ENCODE data around the gene MYO15A.

- TF ChIP-seq CTCF (IDR thresholded peaks at IDR 0.05; ENCODE audit: poor library complexity) (no peak), EZH2 (IDR thresholded peaks at IDR 0.05; ENCODE audit: borderline replicate concordance) (no peak), EZH2phosphoT487 (IDR thresholded peaks at IDR 0.05; ENCODE audit: low read depth, severe bottlenecking, unreplicated experiment) (no peak)
Observed at GRCh38 chr17:18139498-18139897, 30.9 kb downstream of the MYO15A start.

Measured in hepatocyte (in vitro differentiated cells).